SK-N-SH (cell line): ENCODE measurements around the gene KCNE1. TPM values are rescaled to one million over a fixed set of nuclear protein-coding genes. Genes with fewer than 3 reads are reported as not detected.

Experiments used
- CTCF ChIA-PET: fragments of 300-600, 350-600 bp; formaldehyde crosslinking; extraction: SDS; loops from one replicate; lab custom pipeline; 2021; lab: Yijun Ruan, JAX
- POLR2A ChIA-PET: fragments of 350-600 bp; sonication (Branson Sonifier 250); formaldehyde crosslinking; extraction: SDS; loops from one replicate; lab custom pipeline; 2020; ENCODE audit warnings: antibody characterized with exemption, inconsistent platforms; lab: Yijun Ruan, JAX
- DNase-seq: peaks from one replicate; pipeline ENCODE4 v3.0.0; 2012
- H2AFZ ChIP-seq: fragments of 200-600 bp; sonication (generic); 2 replicates; pipeline ENCODE4 v1.8.1; 2016; ENCODE audit warnings: antibody characterized with exemption, mild to moderate bottlenecking, low read depth
- H3F3A ChIP-seq: fragments of 200-600 bp; sonication (generic); replicated peaks from 2 replicates; pipeline ENCODE3; 2016; ENCODE audit warnings: antibody characterized with exemption, mild to moderate bottlenecking; ENCODE audit not compliant: insufficient read depth
- H3K27ac ChIP-seq, 2 experiments: fragments of 200-500 bp in 1 of 2; fragments of 200-600 bp in 1 of 2; sonication (Bioruptor generic) in 1 of 2; sonication (generic), shearing (Covaris generic) in 1 of 2; 2 replicates each; pipeline versions ENCODE4 v1.5.1 to v1.6.1; 2014 to 2016; ENCODE audit warnings: low read depth in 2 of 2, inconsistent platforms in 1 of 2, low read length in 1 of 2, mild to moderate bottlenecking in 1 of 2, mixed read lengths in 1 of 2
- H3K27me3 ChIP-seq: fragments of 200-600 bp; sonication (generic), shearing (Covaris generic); 2 replicates; pipeline ENCODE4 v1.6.1; 2016; ENCODE audit warnings: mixed run types; ENCODE audit not compliant: insufficient read depth
- H3K36me3 ChIP-seq, 2 experiments: fragments of 200-500 bp in 1 of 2; fragments of 200-600 bp in 1 of 2; sonication (Bioruptor generic) in 1 of 2; sonication (generic) in 1 of 2; replicated peaks in 1 of 2; 2 replicates each; pipeline versions ENCODE3 to v1.5.1; 2014 to 2016; ENCODE audit warnings: low read length in 1 of 2, mild to moderate bottlenecking in 1 of 2; ENCODE audit not compliant: insufficient read depth in 2 of 2, control insufficient read depth in 1 of 2
- H3K4me1 ChIP-seq, 2 experiments: fragments of 200-500 bp in 1 of 2; fragments of 200-600 bp in 1 of 2; sonication (Bioruptor generic) in 1 of 2; sonication (generic), shearing (Covaris generic) in 1 of 2; 2 replicates each; pipeline versions ENCODE4 v1.5.1 to v1.6.1; 2014 to 2016; ENCODE audit warnings: low read depth in 1 of 2, low read length in 1 of 2, mixed run types in 1 of 2; ENCODE audit not compliant: insufficient read depth in 2 of 2, control insufficient read depth in 1 of 2
- H3K4me2 ChIP-seq: fragments of 200-600 bp; sonication (generic), shearing (Covaris generic); 2 replicates; pipeline ENCODE4 v1.6.1; 2017; ENCODE audit warnings: mixed run types
- H3K4me3 ChIP-seq, 2 experiments: fragments of 200-500 bp in 1 of 2; fragments of 200-600 bp in 1 of 2; sonication (Bioruptor generic) in 1 of 2; sonication (generic), shearing (Covaris generic) in 1 of 2; 2 replicates each; pipeline versions ENCODE4 v1.5.1 to v1.8.1; 2014 to 2016; ENCODE audit warnings: low read depth in 2 of 2, inconsistent platforms in 1 of 2, low read length in 1 of 2, mild to moderate bottlenecking in 1 of 2, mixed read lengths in 1 of 2, moderate library complexity in 1 of 2
- H3K79me2 ChIP-seq: fragments of 200-600 bp; sonication (generic); 2 replicates; pipeline ENCODE4 v1.8.1; 2017; ENCODE audit warnings: mild to moderate bottlenecking; ENCODE audit not compliant: insufficient read depth
- H3K9ac ChIP-seq: fragments of 200-600 bp; sonication (generic); 2 replicates; pipeline ENCODE4 v1.6.1; 2017; ENCODE audit warnings: mixed run types
- H3K9me2 ChIP-seq: fragments of 200-600 bp; sonication (generic); 2 replicates; pipeline ENCODE4 v1.6.1; 2017; ENCODE audit warnings: mixed run types
- H3K9me3 ChIP-seq: fragments of 200-600 bp; sonication (generic); 2 replicates; pipeline ENCODE4 v1.6.1; 2017; ENCODE audit warnings: mixed run types, mild to moderate bottlenecking, moderate library complexity
- H4K20me1 ChIP-seq: fragments of 200-600 bp; sonication (generic); 2 replicates; pipeline ENCODE4 v1.6.1; 2017; ENCODE audit warnings: mild to moderate bottlenecking, mixed run types; ENCODE audit not compliant: insufficient read depth
- CHD2 ChIP-seq: fragments of 150-350 bp; IDR thresholded peaks from 2 replicates; pipeline ENCODE4 v1.6.1; 2018; ENCODE audit warnings: low read length; ENCODE audit not compliant: partially characterized antibody
- ELF1 ChIP-seq: IDR thresholded peaks from 2 replicates; pipeline ENCODE4 v1.4.0; 2012
- EP300 ChIP-seq, 2 experiments: IDR thresholded peaks; 2 replicates each; pipeline versions ENCODE4 v1.4.0 to v1.6.1; 2012; ENCODE audit warnings: borderline replicate concordance in 1 of 2, low read depth in 1 of 2, low read length in 1 of 2
- EZH2phosphoT487 ChIP-seq: fragments of 200-600 bp; sonication (generic); IDR thresholded peaks from 2 replicates; pipeline ENCODE4 v1.6.1; 2017; ENCODE audit warnings: low read depth, mixed run types, mild to moderate bottlenecking, antibody characterized with exemption, moderate library complexity, borderline replicate concordance
- FOSL2 ChIP-seq: IDR thresholded peaks from 2 replicates; pipeline ENCODE4 v1.4.0; 2012; ENCODE audit warnings: low read depth, mild to moderate bottlenecking, moderate library complexity, borderline replicate concordance
- GATA2 ChIP-seq: sonication (generic); formaldehyde crosslinking; IDR thresholded peaks from 2 replicates; pipeline ENCODE4 v1.5.0; 2020; ENCODE audit warnings: mild to moderate bottlenecking, missing genetic modification reagents
- MEF2A ChIP-seq: IDR thresholded peaks from 2 replicates; pipeline ENCODE4 v1.4.0; 2012; ENCODE audit warnings: low read depth, borderline replicate concordance
- NFIC ChIP-seq: IDR thresholded peaks from 2 replicates; pipeline ENCODE4 v1.4.0; 2012; ENCODE audit warnings: borderline replicate concordance
- NRF1 ChIP-seq: IDR thresholded peaks from 2 replicates; pipeline ENCODE4 v1.6.1; 2012; ENCODE audit warnings: low read depth, mild to moderate bottlenecking, low read length
- POLR2AphosphoS5 ChIP-seq: IDR thresholded peaks from 2 replicates; pipeline ENCODE4 v1.6.1; 2012; ENCODE audit warnings: low read depth, low read length
- RFX5 ChIP-seq: IDR thresholded peaks from 2 replicates; pipeline ENCODE4 v1.6.1; 2012; ENCODE audit warnings: mild to moderate bottlenecking, improper control_type of control experiment, low read length
- RXRA ChIP-seq: IDR thresholded peaks from 2 replicates; pipeline ENCODE4 v1.4.0; 2012; ENCODE audit warnings: low read depth, mild to moderate bottlenecking, borderline replicate concordance
- SIN3A ChIP-seq: IDR thresholded peaks from 2 replicates; pipeline ENCODE4 v1.6.1; 2012; ENCODE audit warnings: low read depth, mild to moderate bottlenecking, low read length, moderate library complexity, borderline replicate concordance
- YY1 ChIP-seq: IDR thresholded peaks from 2 replicates; pipeline ENCODE4 v1.4.0; 2012; ENCODE audit warnings: low read depth, mild to moderate bottlenecking
- WGBS: methylation state at CpG from one replicate; pipeline ENCODE4 v1.1.6; 2017; ENCODE audit warnings: low lambda C conversion rate; 5-methylcytosine and 5-hydroxymethylcytosine counted together
- polyA plus RNA-seq, 3 experiments: library from polyadenylated mRNA; depleted of rRNA; stranded (reverse); fragments of >200 nt; gene quantifications; 2 replicates each; pipeline ENCODE4 v1.2.3, GENCODE V29; 2012
- TF ChIP-seq, protein P1 (sequence below): fragments of 150-350 bp; IDR thresholded peaks from 2 replicates; pipeline ENCODE4 v1.6.1; 2016; ENCODE audit warnings: mild to moderate bottlenecking, low read depth, low read length
- TF ChIP-seq, protein P2 (sequence below): IDR thresholded peaks from 2 replicates; pipeline ENCODE4; 2012
- TF ChIP-seq, protein P3 (sequence below): IDR thresholded peaks from 2 replicates; pipeline ENCODE4 v1.4.0; 2012; ENCODE audit warnings: low read depth, borderline replicate concordance
- TF ChIP-seq, protein P4 (sequence below): fragments of 200-600 bp; sonication (generic); IDR thresholded peaks from 2 replicates; pipeline ENCODE4 v1.6.1; 2017; ENCODE audit warnings: antibody characterized with exemption, mild to moderate bottlenecking, moderate library complexity

Gene KCNE1
- polyA plus RNA-seq, 1 of the 3 experiments (the other 2 are of a cell fraction): 0.16 TPM

DNA sequence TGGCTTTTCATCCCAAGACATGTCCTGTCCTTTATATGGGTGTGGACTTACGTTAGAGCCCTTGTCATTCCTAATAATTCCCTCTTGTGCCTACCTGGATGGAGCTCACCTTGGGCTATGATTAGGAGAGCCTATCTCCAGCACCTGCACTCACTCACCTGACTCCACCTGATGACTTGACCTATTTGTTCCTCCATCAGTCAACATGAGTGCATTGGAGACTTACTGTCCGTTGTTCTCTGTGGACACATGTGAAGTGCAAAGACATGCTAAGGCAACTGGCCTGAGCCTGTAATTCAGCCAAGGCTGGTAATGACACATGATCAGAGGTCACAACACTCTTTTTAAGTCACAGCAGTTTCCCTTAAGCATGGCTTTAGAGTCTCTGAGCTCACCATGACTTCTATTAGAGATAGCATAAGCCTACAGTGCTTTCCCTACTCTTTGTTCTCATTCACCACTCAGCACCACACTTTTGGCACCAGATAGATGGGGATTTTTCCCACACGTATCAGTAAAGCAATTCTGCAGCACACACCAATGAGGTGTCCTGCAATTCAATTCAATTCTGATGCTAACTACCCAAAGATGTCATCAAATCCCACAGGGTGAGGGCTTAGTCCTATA is 9.4 kb downstream of the KCNE1 start (continued):
- TF ChIP-seq, protein P1, sequence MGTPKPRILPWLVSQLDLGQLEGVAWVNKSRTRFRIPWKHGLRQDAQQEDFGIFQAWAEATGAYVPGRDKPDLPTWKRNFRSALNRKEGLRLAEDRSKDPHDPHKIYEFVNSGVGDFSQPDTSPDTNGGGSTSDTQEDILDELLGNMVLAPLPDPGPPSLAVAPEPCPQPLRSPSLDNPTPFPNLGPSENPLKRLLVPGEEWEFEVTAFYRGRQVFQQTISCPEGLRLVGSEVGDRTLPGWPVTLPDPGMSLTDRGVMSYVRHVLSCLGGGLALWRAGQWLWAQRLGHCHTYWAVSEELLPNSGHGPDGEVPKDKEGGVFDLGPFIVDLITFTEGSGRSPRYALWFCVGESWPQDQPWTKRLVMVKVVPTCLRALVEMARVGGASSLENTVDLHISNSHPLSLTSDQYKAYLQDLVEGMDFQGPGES: no peak
- TF ChIP-seq MEF2A (no peak), EP300 (IDR thresholded peaks at IDR 0.05; ENCODE audit: borderline replicate concordance in 1 of 2, low read depth in 1 of 2, low read length in 1 of 2) (no peak), GATA2 (CRISPR knock-in tag) (no peak), NFIC (no peak), FOSL2 (no peak), EZH2phosphoT487 (no peak), CHD2 (no peak), ELF1 (no peak), RFX5 (no peak), RXRA (no peak), SIN3A (no peak)
- TF ChIP-seq, protein P2, sequence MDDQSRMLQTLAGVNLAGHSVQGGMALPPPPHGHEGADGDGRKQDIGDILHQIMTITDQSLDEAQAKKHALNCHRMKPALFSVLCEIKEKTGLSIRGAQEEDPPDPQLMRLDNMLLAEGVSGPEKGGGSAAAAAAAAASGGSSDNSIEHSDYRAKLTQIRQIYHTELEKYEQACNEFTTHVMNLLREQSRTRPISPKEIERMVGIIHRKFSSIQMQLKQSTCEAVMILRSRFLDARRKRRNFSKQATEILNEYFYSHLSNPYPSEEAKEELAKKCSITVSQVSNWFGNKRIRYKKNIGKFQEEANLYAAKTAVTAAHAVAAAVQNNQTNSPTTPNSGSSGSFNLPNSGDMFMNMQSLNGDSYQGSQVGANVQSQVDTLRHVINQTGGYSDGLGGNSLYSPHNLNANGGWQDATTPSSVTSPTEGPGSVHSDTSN: no peak
- TF ChIP-seq, protein P3, sequence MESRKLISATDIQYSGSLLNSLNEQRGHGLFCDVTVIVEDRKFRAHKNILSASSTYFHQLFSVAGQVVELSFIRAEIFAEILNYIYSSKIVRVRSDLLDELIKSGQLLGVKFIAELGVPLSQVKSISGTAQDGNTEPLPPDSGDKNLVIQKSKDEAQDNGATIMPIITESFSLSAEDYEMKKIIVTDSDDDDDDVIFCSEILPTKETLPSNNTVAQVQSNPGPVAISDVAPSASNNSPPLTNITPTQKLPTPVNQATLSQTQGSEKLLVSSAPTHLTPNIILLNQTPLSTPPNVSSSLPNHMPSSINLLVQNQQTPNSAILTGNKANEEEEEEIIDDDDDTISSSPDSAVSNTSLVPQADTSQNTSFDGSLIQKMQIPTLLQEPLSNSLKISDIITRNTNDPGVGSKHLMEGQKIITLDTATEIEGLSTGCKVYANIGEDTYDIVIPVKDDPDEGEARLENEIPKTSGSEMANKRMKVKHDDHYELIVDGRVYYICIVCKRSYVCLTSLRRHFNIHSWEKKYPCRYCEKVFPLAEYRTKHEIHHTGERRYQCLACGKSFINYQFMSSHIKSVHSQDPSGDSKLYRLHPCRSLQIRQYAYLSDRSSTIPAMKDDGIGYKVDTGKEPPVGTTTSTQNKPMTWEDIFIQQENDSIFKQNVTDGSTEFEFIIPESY: no peak

DNA sequence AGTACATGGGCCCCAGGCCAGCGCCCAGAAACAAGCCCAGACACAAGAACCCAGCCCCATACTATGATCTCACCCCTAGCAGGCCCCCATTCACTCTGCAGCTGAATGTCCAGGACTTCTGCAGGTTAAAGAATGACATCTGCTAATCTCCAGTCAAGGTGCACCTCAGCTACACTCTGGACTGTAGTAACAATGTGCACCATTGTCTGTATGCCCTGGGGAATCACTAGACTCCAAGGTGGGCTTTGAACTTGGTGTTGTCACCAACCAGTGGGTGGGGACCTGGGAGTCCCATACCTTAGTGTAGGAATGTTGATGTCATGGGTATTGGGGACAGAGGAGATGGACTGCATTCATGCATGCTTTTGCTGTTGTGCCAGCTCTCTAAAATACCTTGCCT is 10.3 kb downstream of the KCNE1 start:
- no peaks in the 10 kb centered on the region for H3K79me2 ChIP-seq
- H3K4me3 ChIP-seq: no peak overlapping the region
- H3K4me2 ChIP-seq: no peak overlapping the region
- TF ChIP-seq, protein P4, sequence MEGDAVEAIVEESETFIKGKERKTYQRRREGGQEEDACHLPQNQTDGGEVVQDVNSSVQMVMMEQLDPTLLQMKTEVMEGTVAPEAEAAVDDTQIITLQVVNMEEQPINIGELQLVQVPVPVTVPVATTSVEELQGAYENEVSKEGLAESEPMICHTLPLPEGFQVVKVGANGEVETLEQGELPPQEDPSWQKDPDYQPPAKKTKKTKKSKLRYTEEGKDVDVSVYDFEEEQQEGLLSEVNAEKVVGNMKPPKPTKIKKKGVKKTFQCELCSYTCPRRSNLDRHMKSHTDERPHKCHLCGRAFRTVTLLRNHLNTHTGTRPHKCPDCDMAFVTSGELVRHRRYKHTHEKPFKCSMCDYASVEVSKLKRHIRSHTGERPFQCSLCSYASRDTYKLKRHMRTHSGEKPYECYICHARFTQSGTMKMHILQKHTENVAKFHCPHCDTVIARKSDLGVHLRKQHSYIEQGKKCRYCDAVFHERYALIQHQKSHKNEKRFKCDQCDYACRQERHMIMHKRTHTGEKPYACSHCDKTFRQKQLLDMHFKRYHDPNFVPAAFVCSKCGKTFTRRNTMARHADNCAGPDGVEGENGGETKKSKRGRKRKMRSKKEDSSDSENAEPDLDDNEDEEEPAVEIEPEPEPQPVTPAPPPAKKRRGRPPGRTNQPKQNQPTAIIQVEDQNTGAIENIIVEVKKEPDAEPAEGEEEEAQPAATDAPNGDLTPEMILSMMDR: no peak
- TF ChIP-seq, protein P2: no peak
- TF ChIP-seq NRF1 (no peak), YY1 (no peak), ELF1 (no peak), RXRA (no peak), CHD2 (no peak), SIN3A (no peak), POLR2AphosphoS5 (no peak), EZH2phosphoT487 (no peak), EP300 (IDR thresholded peaks at IDR 0.05; ENCODE audit: borderline replicate concordance in 1 of 2, low read depth in 1 of 2, low read length in 1 of 2) (no peak)
- no peaks in the 10 kb centered on the region for H4K20me1 ChIP-seq
- no peaks in the 10 kb centered on the region; the same call in 1 of the 2 replicates for H3K9me3 ChIP-seq
- no peaks in the 10 kb centered on the region for H3K9me2 ChIP-seq
- no peaks in the 10 kb centered on the region for H3K4me1 ChIP-seq
- no peak overlapping the region for H3K9ac ChIP-seq
- no peak for DNase-seq
- H2AFZ ChIP-seq: no peak overlapping the region
- no peak overlapping the region for H3K27ac ChIP-seq
- H3K27me3 ChIP-seq: peaks cover 8% of the 10 kb centered on the region; the same call in 1 of the 2 replicates
- 9% methylated on average over 1 of the region's 1 CpG for WGBS
- H3K36me3 ChIP-seq: no peaks in the 10 kb centered on the region
- no peaks in the 10 kb centered on the region for H3F3A ChIP-seq
- CTCF ChIA-PET: interaction anchor here (2.4 kb wide), 1 partner anchor 101 kb away, joined by 6 read pairs; no protein-coding TSS in a partner anchor
- POLR2A ChIA-PET: no interaction called here
